Measurements from ENCODE around the gene CASTOR2. TPM values are rescaled to one million over a fixed set of nuclear protein-coding genes. Genes with fewer than 3 reads are reported as not detected.
"Not testable (repeated sequence)": the region's sequence is repeated elsewhere in the genome, so short reads cannot be mapped to it uniquely, and the experiment has no call there.

CASTOR2 gene
- total and polyA plus RNA-seq, 10 of the 15 experiments (the other 5 are each of a cell fraction or from before 2014, with no cell fraction given), result 0.18 to 1.1 (median 0.44) TPM; not detected in 4

DNA sequence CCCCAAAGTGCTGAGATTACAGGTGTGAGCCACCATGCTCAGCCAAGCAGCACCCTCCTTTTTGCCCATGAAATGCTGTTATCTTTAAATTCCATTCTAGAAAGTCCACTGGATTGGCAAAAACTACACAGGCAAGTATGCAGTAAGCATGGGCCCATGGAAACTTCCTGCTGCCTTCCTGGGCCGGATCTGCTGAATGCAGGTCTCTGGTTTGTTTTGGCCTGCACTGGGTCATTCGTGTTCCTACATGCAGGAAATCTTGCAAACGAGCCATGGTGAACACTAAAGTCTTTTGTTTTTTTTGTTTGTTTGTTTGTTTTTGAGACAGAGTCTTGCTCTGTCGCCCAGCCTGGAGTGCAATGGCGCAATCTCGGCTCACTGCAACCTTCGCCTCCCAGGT is 7.9 kb downstream of the CASTOR2 start:
- ATAC-seq; H3K4me2 ChIP-seq (ENCODE audit: control insufficient read depth, insufficient read depth); H4K20me1 ChIP-seq (ENCODE audit: control insufficient read depth, insufficient read depth); H3K27me3 ChIP-seq (replicated peaks in 1 of 2; ENCODE audit: control insufficient read depth in 2 of 2, insufficient read depth in 2 of 2, low read length in 1 of 2); H3K4me1 ChIP-seq (ENCODE audit: control insufficient read depth, insufficient read depth, low read length); H3K9ac ChIP-seq (ENCODE audit: control insufficient read depth, insufficient read depth, low read length); H3K4me3 ChIP-seq; H2AFZ ChIP-seq (ENCODE audit: control insufficient read depth, low read depth, low read length); intact Hi-C loops (cut with micrococcal nuclease; ENCODE audit: unreplicated experiment); H3K79me2 ChIP-seq (ENCODE audit: control insufficient read depth, insufficient read depth, low read length); H3K27ac ChIP-seq (ENCODE audit: control insufficient read depth, insufficient read depth); H3K9me3 ChIP-seq (replicated peaks; ENCODE audit: control insufficient read depth, insufficient read depth, low read length); RAD21 ChIA-PET (ENCODE audit: unreplicated experiment); POLR2A ChIA-PET; H3K36me3 ChIP-seq (ENCODE audit: control insufficient read depth in 2 of 2, insufficient read depth in 2 of 2, low read length in 1 of 2); DNase-seq (ENCODE audit: low read depth, low spot score); BruUV-seq (replicated peaks); CTCF ChIA-PET; in situ Hi-C loops (cut with MboI); SMC1A ChIA-PET (ENCODE audit: uncharacterized antibody, unreplicated experiment); FAIRE-seq: not testable (repeated sequence)
- WGBS (ENCODE audit: insufficient coverage, insufficient replicate concordance, low lambda C conversion rate, missing lambda C conversion rate), result 70% methylated on average over 2 of the region's 7 CpGs

DNA sequence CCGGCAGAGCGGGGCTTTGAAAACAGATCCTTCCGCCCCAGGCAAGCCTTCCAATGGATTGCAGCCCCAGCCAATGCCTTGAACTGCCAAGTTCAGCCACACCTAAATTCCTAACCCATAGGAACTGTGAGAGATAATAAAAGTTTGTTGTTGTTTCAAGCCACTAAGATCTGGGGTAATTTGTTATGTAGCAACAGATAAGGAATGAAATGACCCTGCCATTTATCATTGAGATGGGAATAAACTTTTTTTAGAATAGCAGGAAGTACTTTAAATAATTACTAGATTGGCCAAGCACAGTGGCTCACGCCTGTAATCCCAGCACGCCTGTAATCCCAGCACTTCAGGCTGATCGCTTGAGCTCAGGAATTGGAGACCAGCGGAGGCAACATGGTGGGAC is 11.5 kb downstream of the CASTOR2 start:
- H3K9me3 ChIP-seq (replicated peaks; ENCODE audit: control insufficient read depth, insufficient read depth, low read length); in situ Hi-C loops (cut with MboI); H3K4me1 ChIP-seq (ENCODE audit: control insufficient read depth, insufficient read depth, low read length); H3K79me2 ChIP-seq (ENCODE audit: control insufficient read depth, insufficient read depth, low read length); CTCF ChIA-PET; SMC1A ChIA-PET (ENCODE audit: uncharacterized antibody, unreplicated experiment); RAD21 ChIA-PET (ENCODE audit: unreplicated experiment); ATAC-seq; H3K27ac ChIP-seq (ENCODE audit: control insufficient read depth, insufficient read depth); H3K27me3 ChIP-seq (replicated peaks in 1 of 2; ENCODE audit: control insufficient read depth in 2 of 2, insufficient read depth in 2 of 2, low read length in 1 of 2); DNase-seq (ENCODE audit: low read depth, low spot score); H4K20me1 ChIP-seq (ENCODE audit: control insufficient read depth, insufficient read depth); H2AFZ ChIP-seq (ENCODE audit: control insufficient read depth, low read depth, low read length); BruUV-seq (replicated peaks); H3K9ac ChIP-seq (ENCODE audit: control insufficient read depth, insufficient read depth, low read length); POLR2A ChIA-PET; H3K36me3 ChIP-seq (ENCODE audit: control insufficient read depth in 2 of 2, insufficient read depth in 2 of 2, low read length in 1 of 2); H3K4me2 ChIP-seq (ENCODE audit: control insufficient read depth, insufficient read depth); FAIRE-seq; intact Hi-C loops (cut with micrococcal nuclease; ENCODE audit: unreplicated experiment); H3K4me3 ChIP-seq: not testable (repeated sequence)
- 50% methylated on average over 3 of the region's 7 CpGs for WGBS (ENCODE audit: insufficient coverage, insufficient replicate concordance, low lambda C conversion rate, missing lambda C conversion rate)

DNA sequence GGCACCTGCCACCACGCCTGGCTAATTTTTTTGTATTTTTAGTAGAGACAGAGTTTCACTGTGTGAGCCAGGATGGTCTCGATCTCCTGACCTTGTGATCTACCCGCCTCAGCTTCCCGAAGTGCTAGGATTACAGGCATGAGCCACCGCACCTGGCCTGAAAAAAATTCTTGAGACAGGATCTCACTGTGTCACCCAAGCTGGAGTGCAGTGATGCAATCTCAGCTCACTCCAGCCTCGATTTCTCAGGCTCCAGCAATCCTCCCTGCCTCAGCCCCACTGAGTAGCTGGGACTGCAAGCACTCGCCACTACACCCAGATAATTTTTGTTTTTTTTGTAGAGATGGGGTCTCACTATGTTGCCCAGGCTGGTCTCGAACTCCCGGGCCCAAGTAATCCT is 13.0 kb downstream of the CASTOR2 start:
- CTCF ChIA-PET; FAIRE-seq; SMC1A ChIA-PET (ENCODE audit: uncharacterized antibody, unreplicated experiment): not testable (repeated sequence)

DNA sequence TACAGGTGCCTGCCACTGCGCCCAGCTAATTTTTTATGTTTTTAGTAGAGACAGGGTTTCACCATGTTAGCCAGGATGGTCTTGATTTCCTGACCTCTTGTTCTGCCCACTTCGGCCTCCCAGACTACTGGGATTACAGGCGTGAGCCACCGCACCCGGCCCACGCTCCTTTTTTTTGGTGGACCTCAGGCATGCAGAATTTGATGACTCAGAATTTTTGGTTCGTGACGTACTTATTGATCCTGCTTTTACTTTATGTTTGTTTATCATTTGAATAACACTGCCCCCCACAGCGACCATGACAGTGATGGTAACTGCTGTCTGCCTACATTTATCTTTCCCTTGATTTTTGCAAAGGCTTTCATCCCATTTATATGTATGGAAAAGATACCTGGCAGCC is 23.9 kb downstream of the CASTOR2 start:
- intact Hi-C loops (cut with micrococcal nuclease; ENCODE audit: unreplicated experiment); RAD21 ChIA-PET (ENCODE audit: unreplicated experiment); BruUV-seq (replicated peaks); H3K27ac ChIP-seq (ENCODE audit: control insufficient read depth, insufficient read depth); H3K36me3 ChIP-seq (ENCODE audit: control insufficient read depth in 2 of 2, insufficient read depth in 2 of 2, low read length in 1 of 2); in situ Hi-C loops (cut with MboI); H3K79me2 ChIP-seq (ENCODE audit: control insufficient read depth, insufficient read depth, low read length); DNase-seq (ENCODE audit: low read depth, low spot score); H3K27me3 ChIP-seq (replicated peaks in 1 of 2; ENCODE audit: control insufficient read depth in 2 of 2, insufficient read depth in 2 of 2, low read length in 1 of 2); CTCF ChIA-PET; H3K4me3 ChIP-seq; FAIRE-seq; H3K9ac ChIP-seq (ENCODE audit: control insufficient read depth, insufficient read depth, low read length); ATAC-seq; H2AFZ ChIP-seq (ENCODE audit: control insufficient read depth, low read depth, low read length); H3K9me3 ChIP-seq (replicated peaks; ENCODE audit: control insufficient read depth, insufficient read depth, low read length); POLR2A ChIA-PET; H4K20me1 ChIP-seq (ENCODE audit: control insufficient read depth, insufficient read depth); H3K4me1 ChIP-seq (ENCODE audit: control insufficient read depth, insufficient read depth, low read length); H3K4me2 ChIP-seq (ENCODE audit: control insufficient read depth, insufficient read depth): not testable (repeated sequence)
- SMC1A ChIA-PET (ENCODE audit: uncharacterized antibody, unreplicated experiment), result interaction anchor here (0.6 kb wide), 1 partner anchor 13 kb away, joined by 3 read pairs; no protein-coding TSS in a partner anchor
- 60% methylated on average over 9 of the region's 9 CpGs for WGBS (ENCODE audit: insufficient coverage, insufficient replicate concordance, low lambda C conversion rate, missing lambda C conversion rate)

More for the DNA sequence above, 13.0 kb downstream of the CASTOR2 start:
- H2AFZ ChIP-seq (ENCODE audit: control insufficient read depth, low read depth, low read length); ATAC-seq; H3K27me3 ChIP-seq (replicated peaks in 1 of 2; ENCODE audit: control insufficient read depth in 2 of 2, insufficient read depth in 2 of 2, low read length in 1 of 2); RAD21 ChIA-PET (ENCODE audit: unreplicated experiment); H3K4me3 ChIP-seq; H3K9ac ChIP-seq (ENCODE audit: control insufficient read depth, insufficient read depth, low read length); H3K4me1 ChIP-seq (ENCODE audit: control insufficient read depth, insufficient read depth, low read length); H3K79me2 ChIP-seq (ENCODE audit: control insufficient read depth, insufficient read depth, low read length); in situ Hi-C loops (cut with MboI); H4K20me1 ChIP-seq (ENCODE audit: control insufficient read depth, insufficient read depth); BruUV-seq (replicated peaks); intact Hi-C loops (cut with micrococcal nuclease; ENCODE audit: unreplicated experiment); H3K9me3 ChIP-seq (replicated peaks; ENCODE audit: control insufficient read depth, insufficient read depth, low read length); DNase-seq (ENCODE audit: low read depth, low spot score); POLR2A ChIA-PET; H3K27ac ChIP-seq (ENCODE audit: control insufficient read depth, insufficient read depth); H3K4me2 ChIP-seq (ENCODE audit: control insufficient read depth, insufficient read depth); H3K36me3 ChIP-seq (ENCODE audit: control insufficient read depth in 2 of 2, insufficient read depth in 2 of 2, low read length in 1 of 2): not testable (repeated sequence)
- no CpG with 5 or more reads among the region's 9 CpGs for WGBS (ENCODE audit: insufficient coverage, insufficient replicate concordance, low lambda C conversion rate, missing lambda C conversion rate)

All from GM12878 (cell line).